HG03139 (cell line): Measurements from ENCODE around the gene EPB42.
A peak's percentile ranks its signal among the peaks of the same experiment; 100 is the strongest.

ENCODE experiments used
- ATAC-seq: cut with Tn5 transposase; IDR thresholded peaks from one replicate; pipeline ENCODE4 v1.9.1; 2021; ENCODE audit not compliant: unreplicated experiment

The EPB42 gene

DNA sequence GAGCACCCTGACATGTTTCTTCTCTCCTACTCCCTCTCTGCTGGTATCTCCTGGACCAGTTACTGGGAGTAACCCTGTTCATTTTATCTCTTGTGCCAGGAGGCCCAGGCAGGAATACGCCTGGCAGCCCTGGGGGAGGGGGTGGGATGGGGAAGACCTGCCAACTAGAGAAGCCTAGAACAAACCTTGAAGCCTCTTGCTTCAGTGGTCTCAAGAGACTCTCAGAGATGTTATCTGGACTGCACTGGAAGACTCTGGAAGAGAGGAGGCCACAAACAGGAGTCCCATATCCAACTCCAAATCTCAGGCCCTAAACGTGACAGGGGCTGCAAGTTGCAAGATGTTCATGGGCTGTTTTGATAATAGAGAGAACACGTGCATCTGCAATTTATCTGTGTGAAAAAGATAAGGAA is at the start of gene EPB42:
EPB42 (minus strand) TSS at position 28 of the 413 bp plus-strand sequence. CDS start 193 bp downstream, outside the sequence.
- no peak for ATAC-seq

- ATAC-seq = no peak
Measured at GRCh38 chr15:43270113-43270665, 49.4 kb upstream of the EPB42 start.

- ATAC-seq = no peak
Measured at GRCh38 chr15:43268111-43269105, 47.6 kb upstream of the EPB42 start.

DNA sequence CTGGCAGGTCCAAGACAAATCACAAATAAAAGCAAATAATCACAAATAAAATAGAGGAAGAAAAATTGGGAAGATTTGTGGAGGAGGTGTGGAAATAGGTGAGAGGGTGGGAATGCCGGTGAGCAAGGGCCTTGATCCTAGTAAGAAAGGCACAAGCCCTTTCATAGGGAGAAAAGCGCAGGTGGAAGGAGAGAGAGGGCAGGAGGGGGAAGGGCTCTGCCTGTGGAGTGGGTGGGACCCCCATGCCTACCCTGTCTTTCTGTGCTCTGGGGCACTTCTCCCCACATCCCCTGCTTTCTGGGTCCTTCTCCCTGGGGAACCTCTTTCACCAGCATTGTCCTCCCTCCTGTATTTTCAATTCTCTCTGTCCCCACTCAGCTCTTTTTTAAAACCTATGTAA is 46.6 kb upstream of the EPB42 start:
- no peak for ATAC-seq

GRCh38 chr15:43266834-43267233 is 46.0 kb upstream of the EPB42 start, which contains the start of gene TGM5:
TGM5 (minus strand) TSS chr15:43266928; CDS start chr15:43266849, 79 bp downstream.
- no peak for ATAC-seq

DNA sequence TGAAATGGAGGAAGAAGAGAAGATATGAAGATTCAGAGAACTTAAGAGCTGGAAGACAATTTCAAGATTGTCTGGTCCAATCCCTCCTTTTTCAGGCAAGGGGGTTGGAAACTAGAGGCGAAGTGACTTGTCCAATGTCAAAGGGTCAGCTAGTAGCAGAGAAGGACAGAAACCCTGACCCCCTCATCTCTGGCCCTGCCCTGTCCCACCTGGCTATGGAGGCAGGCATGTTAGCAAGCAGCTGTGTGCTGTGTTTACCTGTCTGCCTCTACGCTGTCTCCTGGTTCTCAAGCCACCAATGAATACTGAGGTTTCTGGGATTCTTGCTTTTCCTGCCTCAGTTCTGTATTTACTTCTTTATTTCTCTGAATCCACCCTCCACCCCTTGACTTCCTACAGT is 45.6 kb upstream of the EPB42 start:
- no peak for ATAC-seq

- no peak for ATAC-seq
Measured at GRCh38 chr15:43260011-43260615, 39.3 kb upstream of the EPB42 start.

DNA sequence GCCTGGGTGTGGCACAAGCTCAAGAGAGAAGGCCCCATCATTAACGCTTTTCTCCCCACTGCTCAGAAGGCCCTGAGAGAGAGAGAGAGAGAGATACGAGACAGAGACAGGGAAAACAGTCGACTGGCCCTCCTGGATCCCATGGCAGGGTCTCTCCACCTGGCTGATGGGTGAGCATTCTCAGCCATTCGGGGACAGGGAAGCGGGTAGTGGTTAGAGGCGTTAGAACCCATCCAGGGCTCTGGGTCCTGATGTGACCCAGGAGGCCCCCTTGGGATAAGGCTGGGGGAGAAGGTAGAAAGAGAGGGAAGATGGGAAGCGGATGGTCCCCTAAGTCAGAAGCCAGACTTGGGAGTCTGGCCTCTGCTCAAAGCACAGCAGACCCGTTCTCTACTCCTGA is 38.0 kb upstream of the EPB42 start:
- no peak for ATAC-seq

GRCh38 chr15:43256341-43256740 is 35.5 kb upstream of the EPB42 start:
- no peak for ATAC-seq

DNA sequence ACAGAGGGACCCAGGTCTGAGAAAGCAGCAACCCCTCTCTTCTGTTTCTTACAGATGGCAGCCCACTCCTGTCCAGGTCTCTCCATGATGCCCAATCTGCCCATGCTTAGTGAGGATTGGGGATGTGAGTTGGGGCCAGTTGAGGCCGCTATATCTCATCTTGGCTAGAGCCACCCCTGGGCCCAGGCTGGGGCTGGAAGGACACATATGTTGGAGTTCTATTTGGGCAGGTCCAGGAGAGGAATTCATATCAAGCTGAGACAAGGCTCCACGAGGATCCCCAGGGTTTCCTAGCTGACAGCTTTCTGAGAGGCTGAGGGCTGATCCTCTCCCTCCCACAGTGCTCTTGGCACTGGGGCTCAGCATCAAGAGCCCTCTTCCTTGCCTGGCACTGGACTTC is 34.6 kb upstream of the EPB42 start:
- no peak for ATAC-seq

DNA sequence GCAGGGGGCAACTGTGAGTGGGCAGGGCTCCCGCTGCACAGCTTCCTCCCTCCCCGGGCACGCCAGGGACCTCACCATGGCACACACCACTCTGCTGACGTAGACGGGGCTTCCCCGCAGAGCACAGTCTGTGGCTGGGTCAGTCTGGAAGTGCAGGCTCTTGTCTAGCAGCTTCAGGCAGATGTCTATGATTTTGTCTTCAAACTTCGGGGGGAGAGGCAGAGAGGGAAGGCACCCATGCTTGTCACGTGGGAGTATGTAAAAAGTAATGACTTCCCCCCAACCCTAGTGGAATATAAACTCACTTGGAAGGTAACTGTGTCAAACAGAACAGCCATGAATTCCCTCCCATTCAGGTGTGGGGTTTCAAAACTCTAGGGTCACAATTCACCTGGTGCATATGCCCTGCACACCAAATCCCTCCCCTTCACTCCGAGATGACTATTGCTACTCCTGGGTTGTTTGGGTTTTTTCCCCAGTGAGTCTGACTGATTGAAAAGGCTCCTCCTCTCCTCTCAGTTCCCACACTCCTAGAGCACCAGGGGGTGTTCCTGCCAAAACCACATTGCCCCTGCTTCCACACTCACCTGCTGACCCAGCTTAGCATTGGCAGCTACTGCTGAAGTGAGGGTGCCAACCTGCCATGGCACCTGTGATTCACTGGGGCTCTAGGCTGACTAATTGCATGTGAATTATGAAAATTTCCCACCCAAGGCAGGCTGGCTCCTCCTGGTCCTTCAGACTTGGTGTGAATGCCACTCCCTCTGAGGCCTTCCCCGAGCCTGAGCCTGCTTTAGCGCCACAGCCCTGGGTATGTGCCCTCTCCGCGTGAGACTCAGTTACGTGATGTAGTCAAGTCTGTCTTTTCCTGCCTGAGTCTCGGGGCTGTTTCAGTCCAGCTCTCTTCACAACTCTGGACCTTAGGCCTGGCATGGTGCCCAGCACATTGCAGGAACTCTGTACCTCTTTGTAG is 32.9 kb upstream of the EPB42 start:
- no peak for ATAC-seq

GRCh38 chr15:43251871-43252250 is 31.0 kb upstream of the EPB42 start:
- ATAC-seq = no peak

- ATAC-seq = no peak
Measured at GRCh38 chr15:43251185-43251870, 30.5 kb upstream of the EPB42 start.

DNA sequence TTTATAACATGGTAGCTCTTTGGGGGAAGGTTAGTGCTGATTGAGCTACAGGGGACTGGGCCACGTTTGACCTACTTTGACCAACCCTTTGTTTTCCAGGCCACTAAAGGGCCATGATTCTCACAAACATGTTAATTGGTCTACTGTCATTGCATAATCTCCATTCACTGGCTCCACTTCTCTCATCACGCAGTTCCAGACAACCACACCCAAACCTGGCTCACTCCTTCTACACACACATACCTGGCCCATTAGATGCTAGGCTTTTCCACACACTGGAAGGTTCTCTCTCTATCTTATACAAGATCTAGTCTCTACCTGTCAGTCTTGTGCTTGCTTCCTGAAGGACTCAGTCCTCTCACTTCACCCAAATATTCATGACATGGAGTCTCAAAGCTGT is 30.0 kb upstream of the EPB42 start:
- ATAC-seq = no peak

- peak; percentile 58 for ATAC-seq
Measured at GRCh38 chr15:43249699-43250203, 28.9 kb upstream of the EPB42 start.

DNA sequence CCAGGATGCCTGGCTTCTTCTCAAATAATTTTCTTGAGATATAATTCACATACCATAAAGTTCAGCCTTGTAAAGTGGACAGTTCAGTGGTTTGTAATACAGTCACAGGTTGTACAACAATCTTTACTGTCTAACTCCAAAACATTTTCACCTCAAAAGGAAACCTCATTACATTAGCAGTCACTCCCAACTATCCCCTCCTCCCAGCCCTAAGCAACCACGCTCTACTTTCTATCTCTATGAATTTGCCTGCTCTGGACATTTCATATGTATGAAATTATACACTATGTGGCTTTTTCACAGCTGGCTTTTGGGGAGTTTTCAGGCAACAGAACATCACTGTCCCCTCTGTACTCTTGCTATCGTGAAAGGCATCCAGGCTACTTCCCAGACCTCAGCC is 28.4 kb upstream of the EPB42 start:
- peak; percentile 4 for ATAC-seq

- ATAC-seq = no peak
Measured at GRCh38 chr15:43246261-43246774, 25.5 kb upstream of the EPB42 start.

DNA sequence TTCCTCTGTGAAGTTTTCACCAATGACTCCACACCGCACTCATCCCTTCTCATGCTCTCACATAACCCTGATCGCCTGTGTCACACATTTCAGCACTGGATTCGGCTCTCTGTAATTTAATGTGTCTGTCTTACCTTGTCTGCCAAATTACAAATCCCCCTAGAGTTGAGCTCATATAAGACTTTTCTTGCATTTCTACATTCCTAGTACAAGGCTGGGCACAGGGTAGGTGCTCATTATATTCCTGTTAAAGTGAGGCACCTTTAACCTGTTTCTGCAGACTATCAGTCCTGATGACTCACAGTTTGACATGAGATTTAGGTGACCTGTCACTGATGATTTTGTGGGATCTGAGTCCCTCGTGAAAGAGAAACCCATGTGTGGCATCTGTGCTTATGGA is 23.3 kb upstream of the EPB42 start:
- ATAC-seq = no peak

GRCh38 chr15:43243020-43243645 is 22.3 kb upstream of the EPB42 start:
- no peak for ATAC-seq
